Inferior parietal cortex (tissue), 1 donor: ENCODE measurements around the gene BSG.
A peak's percentile ranks its signal among the peaks of the same experiment; 100 is the strongest.
"Not testable (repeated sequence)": the region's sequence is repeated elsewhere in the genome, so short reads cannot be mapped to it uniquely, and the experiment has no call there.

Experiments
- DNase-seq: peaks from one replicate; pipeline ENCODE4 v3.0.0-alpha.2; 2016; ENCODE audit errors: extremely low spot score

The BSG gene

GRCh38 chr19:588093-588740 is 15.8 kb downstream of the BSG start:
- peak; percentile 78 for DNase-seq

DNA sequence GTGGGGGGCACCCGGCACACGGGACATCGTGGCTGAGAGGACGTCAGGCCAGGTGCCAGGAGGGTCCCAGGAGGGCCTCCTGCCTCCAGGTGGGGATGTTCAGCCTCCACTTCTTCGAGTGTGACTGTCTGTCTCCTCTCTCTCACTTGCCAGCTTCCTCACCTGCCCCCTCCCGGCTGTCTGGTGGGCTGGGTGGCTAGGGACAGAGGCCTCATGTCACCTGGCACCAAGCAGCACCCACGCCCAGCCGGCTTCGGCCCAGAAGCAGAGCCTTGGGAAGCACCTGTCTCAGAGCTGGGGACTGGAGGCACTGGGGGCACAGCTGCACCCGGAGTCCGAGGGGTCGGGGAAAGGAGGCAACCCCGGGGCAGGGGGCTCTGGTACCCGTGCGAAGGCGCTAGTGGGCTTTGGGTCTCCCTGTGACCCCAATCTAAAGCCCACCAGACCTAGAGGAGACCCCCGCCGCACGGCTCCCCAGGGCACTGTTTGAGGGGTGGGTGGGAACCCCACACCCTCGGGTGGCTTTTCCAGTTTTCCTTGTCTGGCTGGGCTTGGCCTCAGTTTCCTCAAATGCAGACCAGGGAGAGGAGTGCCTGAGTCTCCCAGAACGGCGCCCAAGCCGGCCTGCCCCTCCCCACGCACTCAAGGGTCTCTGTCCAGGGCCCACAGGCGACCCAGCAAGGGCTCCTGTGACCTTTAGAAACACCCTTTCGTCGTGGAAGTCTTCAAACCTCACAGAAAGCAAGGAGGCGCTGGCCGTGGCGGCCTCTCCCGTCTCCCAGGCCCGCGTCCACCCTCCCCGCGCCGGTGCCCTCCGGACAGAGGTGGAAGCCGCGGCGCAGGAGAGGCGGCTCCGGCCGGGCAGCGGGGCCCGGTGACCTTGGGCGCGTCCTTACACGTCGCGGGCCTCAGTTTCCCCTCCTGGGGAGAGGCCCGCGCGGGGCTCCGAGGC is 16.6 kb downstream of the BSG start:
- DNase-seq = no peak

DNA sequence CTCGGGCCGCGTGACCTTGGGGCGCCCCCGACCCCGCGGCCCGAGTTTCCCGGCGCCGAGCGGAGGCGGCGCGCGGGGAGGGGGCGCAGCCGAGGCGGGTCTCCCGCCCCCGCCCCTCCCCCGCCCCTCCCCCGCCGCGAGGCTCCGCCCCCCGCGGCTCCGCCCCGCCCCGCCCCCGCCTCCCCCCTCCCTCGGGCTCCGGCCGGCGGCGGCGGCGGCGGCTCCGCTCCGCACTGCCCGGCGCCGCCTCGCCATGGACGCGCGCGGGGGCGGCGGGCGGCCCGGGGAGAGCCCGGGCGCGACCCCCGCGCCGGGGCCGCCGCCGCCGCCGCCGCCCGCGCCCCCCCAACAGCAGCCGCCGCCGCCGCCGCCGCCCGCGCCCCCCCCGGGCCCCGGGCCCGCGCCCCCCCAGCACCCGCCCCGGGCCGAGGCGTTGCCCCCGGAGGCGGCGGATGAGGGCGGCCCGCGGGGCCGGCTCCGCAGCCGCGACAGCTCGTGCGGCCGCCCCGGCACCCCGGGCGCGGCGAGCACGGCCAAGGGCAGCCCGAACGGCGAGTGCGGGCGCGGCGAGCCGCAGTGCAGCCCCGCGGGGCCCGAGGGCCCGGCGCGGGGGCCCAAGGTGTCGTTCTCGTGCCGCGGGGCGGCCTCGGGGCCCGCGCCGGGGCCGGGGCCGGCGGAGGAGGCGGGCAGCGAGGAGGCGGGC is 17.4 kb downstream of the BSG start, which contains the start of gene HCN2:
HCN2 (plus strand) TSS at position 189 of the 703 bp plus-strand sequence; CDS start at position 254, 65 bp downstream.
- DNase-seq = no peak

DNA sequence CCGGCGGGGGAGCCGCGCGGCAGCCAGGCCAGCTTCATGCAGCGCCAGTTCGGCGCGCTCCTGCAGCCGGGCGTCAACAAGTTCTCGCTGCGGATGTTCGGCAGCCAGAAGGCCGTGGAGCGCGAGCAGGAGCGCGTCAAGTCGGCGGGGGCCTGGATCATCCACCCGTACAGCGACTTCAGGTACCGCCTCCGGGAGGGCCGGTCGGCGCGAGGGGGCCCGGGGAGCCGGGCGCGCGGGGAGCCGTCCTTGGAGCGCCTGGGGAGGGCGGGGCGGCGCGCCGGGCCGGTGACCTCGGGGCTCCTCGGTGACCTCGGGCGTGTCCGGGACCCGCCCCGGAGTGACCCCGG is 18.0 kb downstream of the BSG start:
- DNase-seq = no peak

DNA sequence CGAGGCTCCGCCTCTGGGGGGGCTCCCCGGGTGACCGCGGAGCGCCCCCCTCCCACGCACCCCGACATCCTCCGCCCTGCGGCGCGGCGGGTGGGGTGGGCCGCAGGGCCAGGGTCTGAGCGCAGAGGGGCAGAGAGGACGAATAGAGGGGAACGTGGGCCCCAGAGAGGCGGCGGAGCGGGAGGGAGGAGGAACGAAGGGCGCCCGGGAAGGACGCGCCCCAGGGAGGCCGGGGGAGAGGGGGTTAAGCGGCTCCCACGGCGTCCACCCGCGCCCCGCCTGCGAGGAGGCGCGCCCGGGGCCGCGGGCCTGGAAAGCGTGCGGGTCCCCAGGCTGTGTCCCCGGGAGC is 18.3 kb downstream of the BSG start:
- no peak for DNase-seq

DNA sequence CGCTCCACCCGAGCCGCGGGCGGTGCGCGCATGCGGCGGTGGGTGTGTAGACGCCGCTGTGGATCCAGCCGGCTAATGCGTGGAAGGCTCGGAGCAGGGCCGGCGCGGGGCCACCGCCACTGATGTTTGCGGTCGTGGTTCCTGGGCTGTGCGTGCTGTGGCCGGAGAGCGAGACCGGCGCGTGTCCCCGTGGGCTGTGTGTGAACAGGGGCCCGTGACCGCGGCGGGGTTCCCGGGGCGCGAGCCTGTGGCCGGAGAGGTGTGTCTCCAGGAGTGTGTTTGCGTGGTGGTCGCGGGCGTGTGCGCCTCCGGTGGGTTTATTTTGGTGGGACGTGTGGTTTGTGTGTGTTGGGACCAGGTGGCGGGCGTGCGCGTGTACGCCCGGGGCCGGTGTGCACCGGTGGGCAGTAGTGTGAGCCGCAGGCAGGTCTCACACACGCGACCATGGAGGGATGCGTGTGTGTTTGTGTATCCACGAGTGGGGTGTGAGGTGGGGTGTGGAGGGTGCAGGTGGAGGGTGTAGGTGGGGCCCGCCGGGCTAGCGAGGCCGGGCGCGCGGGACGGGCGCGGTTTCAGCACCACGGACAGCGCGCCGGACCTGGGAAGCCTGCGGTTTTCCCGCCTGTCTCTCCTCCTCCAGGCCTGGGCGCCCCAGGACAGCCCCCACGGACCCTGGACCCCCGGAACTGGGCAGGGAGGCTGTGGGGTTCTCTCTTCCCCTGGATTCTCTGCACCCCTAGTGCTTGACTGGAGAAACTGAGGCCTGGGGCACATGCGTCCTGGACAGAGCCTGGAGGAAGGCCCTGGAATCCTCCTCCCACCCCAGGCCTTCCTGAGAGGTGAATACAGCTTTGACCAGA is 18.9 kb downstream of the BSG start:
- no peak for DNase-seq

GRCh38 chr19:592101-592500 is 19.7 kb downstream of the BSG start:
- no peak for DNase-seq

DNA sequence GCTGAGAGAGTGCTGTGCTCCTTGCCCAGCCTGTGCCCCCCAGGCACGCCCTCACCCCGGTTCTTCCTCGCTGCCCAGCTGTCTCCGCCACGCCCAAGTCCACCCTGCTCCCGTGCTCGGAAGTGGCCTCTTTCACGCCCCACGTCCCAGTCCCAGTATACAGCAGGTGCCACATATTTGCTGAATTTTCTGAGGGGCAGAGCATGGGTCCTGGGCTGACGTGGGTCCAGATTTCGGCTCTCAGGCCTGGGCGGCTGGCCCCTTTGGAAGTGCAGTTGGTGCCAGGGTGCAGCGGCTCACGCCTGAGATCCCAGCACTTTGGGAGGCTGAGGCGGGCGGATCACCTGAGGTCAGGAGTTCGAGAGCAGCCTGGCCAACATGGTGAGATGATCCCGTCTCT is 20.7 kb downstream of the BSG start:
- DNase-seq = no peak

DNA sequence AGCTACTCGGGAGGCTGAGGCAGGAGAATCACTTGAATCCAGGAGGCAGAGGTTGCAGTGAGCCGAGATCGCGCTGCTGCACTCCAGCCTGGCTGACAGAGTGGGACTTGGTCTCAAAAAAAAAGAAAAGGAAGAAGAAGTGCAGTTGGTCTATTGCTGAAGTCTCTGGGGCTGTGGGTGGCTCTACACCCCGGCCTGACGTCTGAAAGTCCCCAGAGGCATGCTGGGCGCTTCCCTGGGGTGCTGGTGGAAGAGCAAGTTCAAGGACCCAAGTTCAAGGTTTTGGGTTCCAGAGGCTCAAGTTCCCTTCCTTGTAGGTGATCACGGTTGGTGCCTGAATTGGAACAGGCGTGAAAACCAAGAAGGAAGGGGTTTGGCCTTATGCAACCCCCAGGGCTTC is 21.1 kb downstream of the BSG start:
- DNase-seq = no peak

DNA sequence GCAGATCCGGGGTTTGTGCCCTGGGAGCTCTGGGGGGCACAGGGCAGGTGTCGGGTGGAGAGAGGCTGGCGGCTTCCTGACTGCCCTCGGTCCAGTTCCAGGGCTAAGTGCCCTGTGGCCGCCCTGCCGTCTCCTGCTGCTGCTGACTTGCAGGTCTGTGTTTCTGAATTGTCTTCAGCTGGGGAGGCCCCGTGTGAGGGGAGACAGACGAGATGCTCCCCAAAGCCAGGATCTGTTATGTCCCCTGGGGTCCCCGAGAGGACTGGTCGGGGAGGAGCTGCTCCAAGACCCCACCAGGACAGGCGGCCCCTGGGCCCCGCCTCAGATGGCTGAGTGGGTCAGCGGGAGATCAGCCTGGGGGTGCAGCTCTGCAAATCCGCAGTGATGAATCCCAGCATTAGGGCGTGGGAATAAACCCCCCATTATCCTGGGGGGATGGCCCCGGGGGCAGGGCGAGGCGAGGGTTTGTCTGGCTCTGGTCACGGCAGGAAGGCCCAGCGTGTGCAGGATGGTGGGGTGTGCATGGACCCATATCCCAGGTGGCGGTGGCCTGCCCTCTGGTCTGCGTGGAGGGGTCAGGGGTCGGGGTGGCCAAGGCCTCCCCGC is 22.0 kb downstream of the BSG start:
- no peak for DNase-seq

DNA sequence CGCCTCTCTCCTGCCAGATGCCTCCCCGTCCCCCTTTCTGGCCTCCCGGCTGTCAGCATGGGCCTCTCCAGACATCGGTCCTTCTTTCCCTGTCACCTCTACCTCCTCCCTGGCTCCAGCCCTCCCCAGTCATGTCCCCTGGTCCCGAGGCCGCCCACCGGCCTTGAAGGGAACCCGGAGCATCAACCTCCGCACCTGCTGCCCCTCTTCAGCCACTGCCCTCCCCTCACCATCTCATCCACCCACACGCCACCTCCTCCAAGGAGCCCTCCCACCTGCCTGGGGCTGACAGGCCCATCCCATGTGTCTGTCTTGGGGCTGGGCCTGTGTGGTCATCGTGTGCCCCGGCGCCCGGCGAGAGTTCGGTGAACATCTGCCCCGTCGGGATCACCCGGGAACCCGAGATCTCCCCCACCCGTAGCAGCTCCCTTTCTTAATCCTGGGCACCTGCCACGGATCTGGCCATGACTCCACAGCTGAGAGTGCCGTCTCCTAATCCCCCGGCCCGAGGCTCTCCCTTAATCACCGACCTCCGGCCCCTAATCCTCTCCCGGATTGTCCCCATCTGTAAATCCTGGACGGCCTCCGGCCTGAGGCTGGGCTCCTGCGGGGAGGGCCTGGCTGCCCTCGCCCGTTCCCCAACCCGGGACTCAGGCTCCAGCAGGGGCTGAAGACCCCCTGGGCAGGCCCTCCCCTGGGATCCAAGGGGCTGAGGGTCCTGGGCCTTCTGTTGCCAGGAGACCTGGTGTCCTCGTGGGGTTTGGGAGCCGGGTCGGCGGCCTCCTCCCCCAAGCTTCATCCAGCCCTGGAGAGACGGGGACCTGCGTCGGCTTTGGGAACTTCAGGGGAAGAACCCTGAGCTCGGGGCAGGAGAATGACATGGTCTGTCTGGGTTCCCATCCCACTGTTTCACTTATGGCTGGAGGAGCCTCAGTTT is 23.2 kb downstream of the BSG start:
- no peak for DNase-seq

- no peak for DNase-seq
Observed at GRCh38 chr19:596263-596655, 23.9 kb downstream of the BSG start.

DNA sequence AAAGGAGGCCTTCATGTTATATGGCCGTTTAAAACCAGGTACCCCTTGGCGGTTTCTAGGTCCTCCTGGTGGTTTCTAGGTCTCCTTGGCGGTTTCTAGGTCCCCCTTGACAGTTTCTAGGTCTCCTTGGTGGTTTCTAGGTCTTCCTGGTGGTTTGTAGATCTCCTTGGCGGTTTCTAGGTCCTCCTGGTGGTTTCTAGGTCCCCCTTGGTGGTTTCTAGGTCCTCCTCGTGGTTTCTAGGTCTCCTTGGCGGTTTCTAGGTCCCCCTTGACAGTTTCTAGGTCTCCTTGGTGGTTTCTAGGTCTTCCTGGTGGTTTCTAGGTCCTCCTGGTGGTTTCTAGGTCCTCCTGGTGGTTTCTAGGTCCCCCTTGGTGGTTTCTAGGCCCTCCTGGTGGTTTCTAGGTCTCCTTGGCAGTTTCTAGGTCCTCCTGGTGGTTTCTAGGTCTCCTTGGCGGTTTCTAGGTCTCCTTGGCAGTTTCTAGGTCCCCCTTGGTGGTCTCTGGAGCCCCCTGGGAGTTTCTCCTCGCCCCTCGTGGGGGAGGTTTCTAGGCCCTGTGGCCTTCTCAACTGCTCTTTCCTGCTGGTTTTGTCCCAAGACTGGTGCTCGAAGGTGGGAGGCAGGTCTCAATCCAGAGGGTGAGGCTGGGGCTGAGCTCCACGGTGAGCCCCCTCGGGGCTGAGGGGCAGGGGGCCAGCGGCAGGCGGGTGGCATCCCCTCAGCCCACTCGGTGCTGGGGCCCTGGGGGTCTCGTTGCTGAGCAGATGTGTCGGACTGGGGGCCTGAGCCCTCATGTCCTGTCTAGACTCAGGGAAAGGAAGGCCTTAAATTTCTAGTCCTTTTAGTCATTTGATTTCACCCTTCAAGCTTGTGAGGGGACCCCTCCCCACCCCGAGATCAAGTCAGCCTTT is 25.3 kb downstream of the BSG start:
- no peak for DNase-seq

DNA sequence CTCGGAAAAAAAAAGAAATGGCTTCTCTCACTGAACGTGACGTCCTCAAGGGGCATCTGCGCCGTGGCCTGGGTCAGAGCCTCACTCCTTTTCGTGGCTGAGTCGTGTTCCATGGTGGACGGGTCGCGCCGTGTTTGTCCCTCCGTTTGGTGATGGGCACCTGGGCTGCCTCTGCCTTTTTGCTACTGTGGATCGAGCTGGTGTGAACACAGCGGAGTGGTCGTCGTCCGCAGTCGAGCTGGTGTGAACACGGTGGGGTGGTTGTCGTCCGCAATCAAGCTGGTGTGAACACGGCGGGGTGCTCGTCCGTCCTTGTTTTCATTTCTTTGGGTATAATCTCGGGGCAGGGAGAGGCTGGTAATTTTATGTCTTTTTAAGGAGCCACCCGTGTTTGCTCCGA is 28.9 kb downstream of the BSG start:
- no peak for DNase-seq

GRCh38 chr19:601790-602189 is 29.4 kb downstream of the BSG start:
- no peak for DNase-seq

- no peak for DNase-seq
Observed at GRCh38 chr19:602391-603301, 30.2 kb downstream of the BSG start.

GRCh38 chr19:603302-603639 is 30.9 kb downstream of the BSG start:
- DNase-seq = not testable (repeated sequence)

- DNase-seq = not testable (repeated sequence)
Observed at GRCh38 chr19:603779-604178, 31.4 kb downstream of the BSG start.
